ENCODE data around the gene PLEKHF1. TPM values are rescaled to one million over a fixed set of nuclear protein-coding genes. Genes with fewer than 3 reads are reported as not detected.
A peak's percentile ranks its signal among the peaks of the same experiment; 100 is the strongest.

Gene PLEKHF1
- total RNA-seq, 6 experiments from 2014 or later = 1.4 to 2.8 (median 2.6) TPM

DNA sequence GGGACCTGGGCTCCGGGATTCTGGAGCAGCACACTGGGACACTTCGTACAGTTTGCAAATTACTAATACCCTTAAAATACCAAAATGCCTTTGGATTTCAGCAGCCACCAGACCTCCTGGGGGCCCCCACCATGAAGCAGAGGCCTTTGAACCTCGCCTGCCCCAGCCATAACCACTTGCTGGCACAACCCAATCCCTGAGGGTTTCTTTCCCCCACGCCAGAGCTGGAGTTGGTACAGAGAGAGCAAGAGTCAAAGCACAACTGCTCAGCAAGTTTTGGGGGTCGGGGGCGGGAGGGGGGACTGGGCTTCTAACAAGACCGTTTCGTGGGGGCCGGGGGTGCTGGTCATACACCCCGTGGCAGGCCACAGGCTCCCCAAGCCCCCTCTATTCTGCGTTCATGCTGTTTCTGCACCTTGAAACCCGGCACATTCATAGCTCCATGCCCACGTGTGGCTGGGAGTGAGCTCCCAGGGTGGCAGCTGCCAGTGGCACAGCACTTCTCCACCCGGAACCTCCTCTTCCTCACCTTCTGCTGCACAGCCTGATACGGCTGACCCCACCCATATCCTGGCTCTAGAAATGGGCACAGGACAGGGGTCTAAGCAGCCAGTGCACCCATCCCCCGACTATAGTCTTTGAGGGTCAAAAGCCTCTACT, 17.1 kb downstream of the PLEKHF1 start:
- H3K4me3 Mint-ChIP-seq = no peak overlapping the region
- no peaks in the 10 kb centered on the region for H3K9me3 Mint-ChIP-seq

DNA sequence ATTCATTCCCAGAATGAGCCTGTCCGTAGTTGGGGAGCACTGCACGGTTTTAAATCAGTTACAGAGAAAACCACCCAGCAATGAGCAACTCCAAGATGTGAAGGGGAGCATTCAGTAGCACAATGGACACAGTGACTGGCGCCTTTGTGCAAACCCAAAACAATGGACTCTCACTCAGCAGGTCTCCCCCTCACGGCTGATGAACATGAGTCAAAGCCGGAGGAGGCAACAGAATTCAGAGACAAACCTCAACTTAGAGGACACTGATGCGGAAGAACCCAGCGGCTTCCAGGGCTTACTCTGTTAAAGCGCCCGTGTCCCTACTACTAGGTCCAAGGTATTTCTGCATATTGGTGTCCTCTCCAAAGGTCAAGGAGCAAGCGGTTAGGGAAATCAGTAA, 17.7 kb downstream of the PLEKHF1 start:
- peaks cover 20% of the 10 kb centered on the region for H3K4me1 Mint-ChIP-seq (ENCODE audit: low read depth)
- peaks cover 4% of the 10 kb centered on the region; the same call in 1 of the 2 replicates for H3K9me3 Mint-ChIP-seq
- no peaks in the 10 kb centered on the region for H3K36me3 Mint-ChIP-seq (ENCODE audit: low read depth)
- TF ChIP-seq, protein P1, sequence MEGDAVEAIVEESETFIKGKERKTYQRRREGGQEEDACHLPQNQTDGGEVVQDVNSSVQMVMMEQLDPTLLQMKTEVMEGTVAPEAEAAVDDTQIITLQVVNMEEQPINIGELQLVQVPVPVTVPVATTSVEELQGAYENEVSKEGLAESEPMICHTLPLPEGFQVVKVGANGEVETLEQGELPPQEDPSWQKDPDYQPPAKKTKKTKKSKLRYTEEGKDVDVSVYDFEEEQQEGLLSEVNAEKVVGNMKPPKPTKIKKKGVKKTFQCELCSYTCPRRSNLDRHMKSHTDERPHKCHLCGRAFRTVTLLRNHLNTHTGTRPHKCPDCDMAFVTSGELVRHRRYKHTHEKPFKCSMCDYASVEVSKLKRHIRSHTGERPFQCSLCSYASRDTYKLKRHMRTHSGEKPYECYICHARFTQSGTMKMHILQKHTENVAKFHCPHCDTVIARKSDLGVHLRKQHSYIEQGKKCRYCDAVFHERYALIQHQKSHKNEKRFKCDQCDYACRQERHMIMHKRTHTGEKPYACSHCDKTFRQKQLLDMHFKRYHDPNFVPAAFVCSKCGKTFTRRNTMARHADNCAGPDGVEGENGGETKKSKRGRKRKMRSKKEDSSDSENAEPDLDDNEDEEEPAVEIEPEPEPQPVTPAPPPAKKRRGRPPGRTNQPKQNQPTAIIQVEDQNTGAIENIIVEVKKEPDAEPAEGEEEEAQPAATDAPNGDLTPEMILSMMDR (IDR thresholded peaks at IDR 0.05) = no peak
- DNase-seq = no peak
- H3K27ac Mint-ChIP-seq = no peak overlapping the region
- no peak overlapping the region for H3K4me3 Mint-ChIP-seq
- no peaks in the 10 kb centered on the region; the same call in none of the 2 replicates for H3K27me3 Mint-ChIP-seq (ENCODE audit: insufficient read depth)

More for the DNA sequence above, 17.1 kb downstream of the PLEKHF1 start:
- Mint-ChIP-seq H3K27me3 (ENCODE audit: insufficient read depth) (no peaks in the 10 kb centered on the region; the same call in none of the 2 replicates), H3K36me3 (ENCODE audit: low read depth) (no peaks in the 10 kb centered on the region), H3K4me1 (ENCODE audit: low read depth) (peaks cover 14% of the 10 kb centered on the region), H3K27ac (no peak overlapping the region)
- TF ChIP-seq, protein P1 (IDR thresholded peaks at IDR 0.05) = no peak
- no peak for DNase-seq

DNA sequence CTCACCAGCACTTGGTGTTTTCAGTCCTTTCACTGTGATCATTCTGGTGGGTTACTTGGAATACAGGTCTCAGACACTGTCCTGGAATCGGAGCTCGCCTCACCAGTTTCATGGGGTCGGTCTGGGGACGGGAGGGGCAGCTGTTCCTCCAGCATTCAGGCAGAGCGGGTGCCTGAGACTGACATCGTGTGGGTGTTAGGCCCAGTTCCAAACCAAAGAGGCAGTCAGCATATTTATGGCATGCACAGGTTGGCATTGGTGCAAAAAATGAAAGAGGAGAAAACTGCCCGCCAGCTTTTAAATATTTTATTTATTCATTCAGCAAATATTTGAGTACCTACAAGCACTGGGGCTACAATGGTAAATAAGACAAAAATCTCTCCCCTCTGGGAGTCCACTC, 20.1 kb downstream of the PLEKHF1 start:
- no peak for DNase-seq
- TF ChIP-seq, protein P1 (IDR thresholded peaks at IDR 0.05) = no peak
- Mint-ChIP-seq H3K9me3 (peaks cover 16% of the 10 kb centered on the region), H3K4me1 (ENCODE audit: low read depth) (peaks cover 28% of the 10 kb centered on the region), H3K27me3 (ENCODE audit: insufficient read depth) (no peaks in the 10 kb centered on the region; the same call in none of the 2 replicates), H3K4me3 (no peak overlapping the region), H3K36me3 (ENCODE audit: low read depth) (peaks cover 6% of the 10 kb centered on the region), H3K27ac (no peak overlapping the region; the same call in 1 of the 2 replicates)

DNA sequence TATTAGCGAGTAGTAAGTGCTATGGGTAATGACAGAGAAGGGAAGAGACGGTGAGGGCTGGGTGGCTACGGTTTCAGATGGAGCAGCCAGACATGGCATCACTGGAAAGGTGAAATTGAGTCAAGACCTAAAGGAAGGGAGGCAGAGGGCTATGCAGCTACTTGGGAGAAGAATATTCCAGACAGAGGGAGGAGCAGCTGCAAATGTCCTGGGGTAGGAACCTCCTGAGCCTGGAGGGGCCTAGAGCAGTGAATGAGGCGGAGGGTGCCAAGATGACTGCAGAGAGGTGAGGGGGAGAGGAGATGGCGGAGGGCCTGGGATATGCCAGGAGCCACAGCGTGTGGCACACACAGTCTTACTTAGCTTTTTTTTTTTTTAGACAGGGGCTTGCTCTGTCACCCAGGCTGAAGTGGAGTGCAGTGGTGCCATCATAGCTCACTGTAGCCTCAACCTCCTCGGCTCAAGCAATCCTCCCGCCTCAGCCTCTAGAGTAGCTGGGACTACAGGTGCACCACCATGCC, 21.1 kb downstream of the PLEKHF1 start:
- Mint-ChIP-seq H3K27ac (peak overlapping the region; percentile 78), H3K36me3 (ENCODE audit: low read depth) (peaks cover 14% of the 10 kb centered on the region)

DNA sequence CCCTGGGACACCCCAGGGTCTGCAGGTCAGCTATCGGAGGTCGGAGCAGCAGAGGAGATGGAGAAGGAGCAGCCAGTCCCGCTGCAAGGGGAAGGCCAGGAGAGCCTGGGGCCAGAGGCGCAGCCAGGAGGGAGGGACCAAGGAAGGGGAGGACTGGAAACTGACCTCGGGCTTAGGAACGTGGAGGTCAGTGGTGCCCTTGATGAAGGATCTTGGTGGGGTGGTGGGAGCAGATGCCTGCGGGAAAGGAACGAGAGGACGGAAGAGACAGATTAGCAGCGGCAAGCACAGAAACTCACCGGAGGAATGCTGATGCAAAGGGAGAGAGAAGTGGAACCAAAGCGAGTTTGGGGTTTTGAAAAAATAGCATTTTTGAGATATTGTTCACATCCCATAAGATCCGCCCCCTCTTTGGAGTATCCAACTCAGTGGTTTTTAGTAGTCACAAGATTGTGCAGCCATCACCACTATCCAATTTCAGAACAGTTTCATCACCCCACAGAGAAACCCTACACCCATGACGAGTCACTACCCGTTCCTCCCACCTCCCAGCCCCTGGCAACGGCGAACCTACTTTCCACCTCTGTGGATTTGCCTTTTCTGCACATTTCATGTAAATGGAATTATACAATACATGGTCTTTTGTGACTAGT, 22.1 kb downstream of the PLEKHF1 start:
- Mint-ChIP-seq H3K27ac (peak overlapping the region; percentile 98), H3K4me3 (peak overlapping the region; percentile 92), H3K27me3 (ENCODE audit: insufficient read depth) (no peaks in the 10 kb centered on the region; the same call in none of the 2 replicates), H3K9me3 (peaks cover 22% of the 10 kb centered on the region), H3K4me1 (ENCODE audit: low read depth) (peaks cover 28% of the 10 kb centered on the region), H3K36me3 (ENCODE audit: low read depth) (peaks cover 14% of the 10 kb centered on the region)
- TF ChIP-seq, protein P1 (IDR thresholded peaks at IDR 0.05) = no peak
- peak; percentile 96 for DNase-seq

More for the DNA sequence above, 21.1 kb downstream of the PLEKHF1 start:
- H3K27me3 Mint-ChIP-seq (ENCODE audit: insufficient read depth) = no peaks in the 10 kb centered on the region; the same call in none of the 2 replicates
- peaks cover 28% of the 10 kb centered on the region for H3K4me1 Mint-ChIP-seq (ENCODE audit: low read depth)
- TF ChIP-seq, protein P1 (IDR thresholded peaks at IDR 0.05) = no peak
- H3K4me3 Mint-ChIP-seq = peak overlapping the region; percentile 18
- H3K9me3 Mint-ChIP-seq = peaks cover 22% of the 10 kb centered on the region
- DNase-seq = no peak
